Raji (cell line): Measurements from ENCODE around the gene ROMO1.

Experiments
- POLR2A ChIP-seq: IDR thresholded peaks from 2 replicates; pipeline ENCODE4 v1.6.1; 2011; ENCODE audit warnings: low read depth, low read length, control low read depth; ENCODE audit not compliant: insufficient read depth

Gene ROMO1

GRCh38 chr20:35720165-35721123 is 21.2 kb downstream of the ROMO1 start:
- no peak for TF ChIP-seq POLR2A

- TF ChIP-seq POLR2A = no peak
Observed at GRCh38 chr20:35721219-35721618, 22.0 kb downstream of the ROMO1 start.

- no peak for TF ChIP-seq POLR2A
Observed at GRCh38 chr20:35721621-35722020, 22.4 kb downstream of the ROMO1 start.

GRCh38 chr20:35724321-35725230 is 25.4 kb downstream of the ROMO1 start:
- TF ChIP-seq POLR2A = no peak

GRCh38 chr20:35726842-35727711 is 27.9 kb downstream of the ROMO1 start:
- TF ChIP-seq POLR2A = no peak

- no peak for TF ChIP-seq POLR2A
Observed at GRCh38 chr20:35729283-35729807, 30.1 kb downstream of the ROMO1 start.

GRCh38 chr20:35729836-35730582 is 30.8 kb downstream of the ROMO1 start:
- TF ChIP-seq POLR2A = no peak

GRCh38 chr20:35730583-35731468 is 31.6 kb downstream of the ROMO1 start:
- TF ChIP-seq POLR2A = no peak

GRCh38 chr20:35731469-35731788 is 32.2 kb downstream of the ROMO1 start:
- TF ChIP-seq POLR2A = no peak

- no peak for TF ChIP-seq POLR2A
Observed at GRCh38 chr20:35731862-35732643, 32.8 kb downstream of the ROMO1 start.

- TF ChIP-seq POLR2A = no peak
Observed at GRCh38 chr20:35732644-35732982, 33.4 kb downstream of the ROMO1 start.

- TF ChIP-seq POLR2A = no peak
Observed at GRCh38 chr20:35734374-35734773, 35.2 kb downstream of the ROMO1 start.
